T1000 (cell line): Measurements from ENCODE around the gene LAMTOR4.
"Not testable (repeated sequence)": the region's sequence is repeated elsewhere in the genome, so short reads cannot be mapped to it uniquely, and the experiment has no call there.

Experiments
- DNase-seq: peaks from one replicate; lab custom pipeline; 2025; ENCODE audit warnings: mixed read lengths; lab: John Stamatoyannopoulos, UW

The LAMTOR4 gene

GRCh38 chr7:100171087-100171681, 22.5 kb downstream of the LAMTOR4 start:
- no peak for DNase-seq

DNA sequence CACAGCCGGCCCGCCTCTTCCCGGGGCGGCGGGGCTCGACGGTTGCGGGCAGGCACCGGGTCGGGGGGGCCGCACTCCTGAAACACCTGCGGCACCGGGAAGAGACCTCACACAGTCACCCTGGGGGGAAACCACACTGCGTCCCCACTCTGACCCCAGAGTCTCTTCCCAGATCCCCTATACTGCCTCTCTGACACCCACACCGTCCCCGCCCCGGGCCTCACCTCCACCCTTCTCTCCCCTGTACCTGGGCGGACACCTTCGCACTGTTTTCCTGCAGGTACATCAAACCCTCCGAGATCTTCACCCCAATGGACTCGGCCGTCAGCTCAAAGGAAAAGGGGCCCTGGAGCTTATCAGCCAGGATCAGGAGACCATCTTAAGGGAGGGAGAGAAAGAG, 23.1 kb downstream of the LAMTOR4 start:
- DNase-seq, result no peak

DNA sequence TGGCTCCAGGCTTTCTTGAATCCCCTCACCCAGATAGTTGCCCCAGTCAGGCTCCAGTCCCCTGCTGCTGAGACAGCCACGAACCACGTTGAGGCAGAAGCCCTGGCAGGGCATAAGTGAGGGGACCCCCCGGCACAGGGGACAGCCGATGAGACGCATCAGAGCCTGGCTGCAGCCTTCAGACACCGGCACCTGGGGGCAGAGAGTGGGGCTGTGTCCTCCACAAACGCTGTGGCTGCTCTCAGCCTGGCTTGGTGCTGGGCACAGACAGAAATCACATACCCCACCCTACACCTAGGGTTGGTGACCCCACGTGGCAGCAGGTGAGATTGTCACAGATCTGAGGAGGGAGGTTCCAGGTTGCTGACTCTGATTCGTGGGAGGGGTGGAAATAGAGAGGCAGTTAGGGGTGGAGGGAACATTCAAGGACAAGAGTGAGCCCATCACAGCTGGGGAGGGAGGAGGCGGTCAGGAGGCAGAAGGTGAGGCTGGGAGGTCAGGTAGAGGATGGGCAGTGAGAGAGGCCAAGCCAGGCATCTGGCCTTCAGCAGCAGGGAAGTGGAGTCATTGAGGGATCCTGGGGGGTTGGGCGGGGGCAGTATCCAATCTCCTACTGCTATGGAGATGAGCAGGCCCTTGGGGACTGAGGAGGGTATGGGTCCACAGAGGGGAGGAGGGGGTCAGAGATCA, 25.2 kb downstream of the LAMTOR4 start:
- no peak for DNase-seq

GRCh38 chr7:100174582-100174981, 25.9 kb downstream of the LAMTOR4 start:
- no peak for DNase-seq

DNA sequence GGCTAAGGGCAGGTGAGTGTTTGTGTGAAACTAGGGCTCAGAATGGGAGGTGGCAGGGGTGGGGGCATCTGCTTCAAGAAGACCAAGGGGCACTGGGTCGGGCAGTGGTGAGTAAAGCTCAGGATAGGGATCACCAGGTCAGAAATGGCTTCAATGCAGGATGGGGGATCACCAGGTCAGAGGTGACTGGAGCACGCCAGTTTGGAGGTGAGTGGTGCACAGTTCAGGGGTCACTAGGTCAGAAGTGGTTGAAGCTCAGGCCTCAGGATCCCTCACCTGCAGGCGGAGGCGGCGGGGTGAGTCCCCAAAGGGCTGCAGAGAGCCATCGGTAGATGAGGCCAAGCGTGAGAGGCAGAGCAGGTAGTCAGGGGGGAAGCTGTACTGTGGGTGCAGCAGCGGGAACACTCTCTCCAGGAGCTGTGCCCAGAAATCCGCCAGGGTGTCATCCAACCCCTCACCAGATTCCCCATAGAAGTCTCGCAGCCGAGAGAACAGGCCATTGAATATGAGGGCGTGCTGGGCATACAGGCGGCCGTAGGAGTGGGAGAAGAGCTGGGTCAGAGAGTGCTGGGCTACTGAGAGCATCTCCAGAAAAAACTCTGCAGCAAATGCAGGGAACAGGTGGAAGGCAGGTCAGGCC, 26.7 kb downstream of the LAMTOR4 start:
- DNase-seq, result no peak

DNA sequence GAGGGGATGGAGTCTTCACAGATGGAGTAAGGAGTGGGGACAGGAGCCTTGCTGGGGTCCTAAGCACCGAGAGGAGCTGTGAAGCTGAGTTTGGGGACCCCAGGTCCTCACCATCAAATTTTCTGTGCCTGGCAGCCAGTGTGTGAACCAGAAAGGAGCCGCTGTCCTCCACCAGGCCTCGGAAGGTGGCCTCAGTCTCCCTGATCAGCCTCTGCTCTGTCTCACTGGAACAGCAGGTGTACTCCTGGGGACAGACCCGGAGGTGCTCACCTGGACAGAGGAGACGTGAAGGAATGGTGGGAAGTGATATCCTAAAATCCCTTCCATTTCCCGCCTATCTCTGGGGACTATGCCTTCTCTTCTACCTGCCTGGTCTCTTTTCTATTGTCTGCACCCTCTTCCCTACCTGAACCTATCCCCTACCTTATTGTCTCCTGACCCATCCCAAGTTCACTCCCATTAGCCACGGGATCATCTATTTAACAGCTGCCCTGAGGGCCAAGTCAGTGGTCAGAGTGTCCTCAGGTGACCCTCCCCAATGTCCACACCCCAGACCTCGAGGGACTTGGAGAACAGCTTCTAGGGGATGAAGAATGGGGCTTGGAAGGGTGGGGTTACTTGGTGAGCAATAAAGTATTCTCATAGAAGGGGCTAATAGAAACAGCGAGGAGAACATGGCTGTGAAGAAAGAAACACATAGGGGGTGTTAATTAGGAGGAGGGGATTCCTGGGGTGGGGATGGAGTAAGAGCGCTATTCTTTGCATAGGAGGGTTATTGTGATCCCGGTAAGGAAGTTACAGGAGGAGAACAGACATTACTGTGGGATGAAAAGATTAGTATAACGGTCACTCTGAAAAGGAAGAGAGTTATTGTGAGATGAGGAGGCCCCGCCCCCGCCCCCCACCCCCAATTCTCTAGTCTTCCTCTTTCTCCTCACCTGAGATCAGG, 27.7 kb downstream of the LAMTOR4 start:
- DNase-seq, result no peak

- DNase-seq, result peak; percentile 96
Measured at GRCh38 chr7:100177045-100178001, 28.6 kb downstream of the LAMTOR4 start, which contains the start of the genes GPC2 and STAG3. TSS of gene GPC2 (minus strand) at chr7:100177381. CDS start at chr7:100177199, 182 bp downstream. TSS of gene STAG3 (plus strand) at chr7:100177918. CDS start at chr7:100180557, 2,639 bp downstream.

GRCh38 chr7:100180084-100180483, 31.4 kb downstream of the LAMTOR4 start:
- not testable (repeated sequence) for DNase-seq

- not testable (repeated sequence) for DNase-seq
Measured at GRCh38 chr7:100182616-100183015, 33.9 kb downstream of the LAMTOR4 start.

GRCh38 chr7:100183090-100183489, 34.4 kb downstream of the LAMTOR4 start:
- DNase-seq, result not testable (repeated sequence)

DNA sequence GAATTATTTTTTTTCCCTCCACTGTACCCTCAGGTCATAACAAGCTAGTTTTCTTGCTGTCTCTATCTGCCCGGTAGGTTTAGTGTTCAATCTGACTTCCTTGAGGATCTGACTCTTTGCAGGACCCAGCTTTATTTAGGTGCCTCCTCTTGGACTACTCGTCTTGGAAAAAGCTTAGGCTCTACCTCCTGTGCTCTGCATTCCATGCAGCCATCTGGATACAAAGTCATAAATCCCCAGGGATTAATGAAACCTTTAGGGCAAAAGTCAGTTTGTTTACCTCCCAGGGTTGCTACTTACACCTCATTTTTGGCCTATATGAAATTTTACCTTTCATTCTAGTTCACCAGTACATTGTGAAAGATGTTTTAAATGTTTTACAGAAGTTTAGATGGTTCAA, 37.0 kb downstream of the LAMTOR4 start:
- no peak for DNase-seq

GRCh38 chr7:100189061-100189460, 40.3 kb downstream of the LAMTOR4 start:
- no peak for DNase-seq

DNA sequence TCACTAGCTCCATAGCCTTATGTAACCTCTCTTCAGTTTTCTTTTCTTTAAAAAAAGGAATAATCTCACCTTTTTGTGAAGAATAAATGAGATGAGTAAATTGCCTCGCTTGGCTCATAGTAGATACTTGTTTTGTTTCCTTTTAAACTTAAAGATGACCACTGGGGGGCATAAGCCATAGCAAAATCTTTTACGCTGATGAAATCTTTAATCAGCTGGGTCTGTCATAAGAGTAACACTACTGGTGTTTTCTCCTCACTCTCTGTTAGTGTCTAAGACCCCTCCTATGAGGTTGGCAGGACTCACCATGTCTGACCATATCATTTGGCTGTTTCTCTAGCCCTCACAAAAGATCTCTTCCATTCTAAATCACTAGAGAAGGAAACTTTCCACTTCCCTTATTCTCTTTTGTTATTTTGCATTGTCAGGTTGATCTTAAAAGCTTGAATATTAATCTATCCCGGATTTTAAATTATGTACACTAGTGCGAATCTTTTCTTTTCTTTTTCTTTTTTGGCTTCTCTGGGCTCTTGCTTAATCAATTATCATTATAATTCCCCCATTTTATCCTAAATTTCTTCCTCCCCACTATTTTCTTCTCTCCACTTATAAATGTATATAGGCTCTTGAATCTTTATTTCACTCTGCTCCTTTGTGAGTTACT, 41.5 kb downstream of the LAMTOR4 start:
- DNase-seq, result no peak

DNA sequence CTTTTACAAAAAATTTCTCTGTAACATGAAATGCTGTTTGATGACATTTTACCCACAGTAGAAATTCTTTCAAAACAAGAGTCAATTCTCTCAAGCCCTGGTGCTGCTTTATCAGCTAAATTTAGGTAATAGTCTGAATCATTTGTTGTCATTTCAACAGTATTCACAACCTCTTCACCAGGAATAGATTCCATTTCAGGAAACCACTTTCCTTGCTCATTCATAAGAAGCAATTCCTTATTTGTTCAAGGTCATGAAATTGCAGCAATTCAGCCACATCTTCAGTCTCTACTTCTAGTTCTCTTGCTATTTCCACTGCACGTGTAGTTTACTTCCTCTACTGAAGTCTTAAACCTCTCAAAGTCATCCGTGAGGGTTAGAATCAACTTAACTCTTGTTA, 43.1 kb downstream of the LAMTOR4 start:
- no peak for DNase-seq

DNA sequence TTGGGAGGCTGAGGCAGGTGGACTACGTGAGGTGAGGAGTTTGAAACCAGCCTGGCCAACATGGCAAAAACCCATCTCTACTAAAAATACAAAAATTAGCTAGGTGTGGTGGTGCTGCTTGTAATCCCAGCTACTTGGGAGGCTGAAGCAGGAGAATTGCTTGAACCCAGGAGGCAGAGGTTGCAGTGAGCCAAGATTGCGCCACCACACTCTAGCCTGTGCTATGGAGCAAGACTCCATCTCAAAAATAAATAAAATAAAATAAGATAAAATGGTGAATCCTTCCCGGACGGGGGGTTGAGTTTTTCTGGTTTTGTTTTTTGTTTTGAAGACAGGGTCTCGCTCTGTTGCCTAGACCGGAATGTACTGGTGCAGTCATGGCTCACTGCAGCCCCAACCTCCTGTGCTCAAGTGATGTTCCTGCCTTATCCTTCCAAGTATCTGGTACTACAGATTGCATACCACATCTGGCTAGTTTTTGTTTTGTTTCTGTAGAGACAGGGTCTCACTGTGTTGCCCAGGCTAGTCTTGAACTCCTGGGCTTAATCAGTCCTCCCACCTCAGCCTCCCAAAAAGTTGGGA, 43.7 kb downstream of the LAMTOR4 start:
- DNase-seq, result not testable (repeated sequence)

DNA sequence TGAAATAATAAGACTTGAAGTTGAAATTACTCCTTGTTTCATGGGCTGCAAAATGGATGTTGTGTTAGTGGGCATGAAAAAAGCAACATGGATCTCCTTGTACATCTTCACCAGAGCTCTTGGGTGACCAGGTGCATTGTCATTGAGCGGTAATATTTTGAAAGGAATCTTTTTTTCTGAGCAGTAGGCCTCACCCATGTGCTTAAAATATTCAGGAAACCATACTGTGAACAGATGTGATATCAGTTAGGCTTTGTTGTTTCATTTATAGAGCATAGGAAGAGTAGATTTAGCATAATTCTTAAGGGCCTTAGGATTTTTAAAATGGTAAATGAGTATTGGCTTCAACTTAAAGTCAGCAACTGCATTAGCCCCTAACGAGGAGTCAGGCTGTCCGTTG, 44.3 kb downstream of the LAMTOR4 start:
- DNase-seq, result no peak

GRCh38 chr7:100195222-100195621, 46.5 kb downstream of the LAMTOR4 start:
- DNase-seq, result no peak

GRCh38 chr7:100195901-100196322, 47.2 kb downstream of the LAMTOR4 start:
- not testable (repeated sequence) for DNase-seq

- DNase-seq, result no peak
Measured at GRCh38 chr7:100198266-100198665, 49.5 kb downstream of the LAMTOR4 start.

GRCh38 chr7:100200693-100201092, 52.0 kb downstream of the LAMTOR4 start:
- no peak for DNase-seq
